ENCODE results near the gene RAB9A. TPM values are rescaled to one million over a fixed set of nuclear protein-coding genes. Genes with fewer than 3 reads are reported as not detected.
A peak's percentile ranks its signal among the peaks of the same experiment; 100 is the strongest.

The RAB9A gene
- total RNA-seq, 1 experiment from 2014 or later: 59.3 TPM

DNA sequence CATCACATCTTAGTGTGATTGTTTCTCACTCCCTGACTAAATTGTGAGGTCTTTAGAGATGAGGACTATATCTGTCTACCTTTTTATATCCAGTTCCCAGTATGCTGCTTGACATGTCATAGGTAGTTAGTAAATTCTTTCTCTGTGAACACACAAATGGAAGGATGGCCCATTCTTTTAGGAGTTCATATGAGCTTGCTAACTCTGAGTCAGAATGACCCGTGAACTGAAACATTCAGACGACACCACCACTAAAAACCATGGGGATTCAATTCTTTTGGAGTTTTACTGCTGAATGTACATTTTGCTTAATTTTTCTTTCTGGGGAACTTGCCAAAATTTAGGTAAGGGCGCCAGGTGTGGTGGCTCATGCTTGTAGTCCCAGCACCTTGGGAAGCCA, 59.6 kb downstream of the RAB9A start:
- no peak for DNase-seq
- no peaks in the 10 kb centered on the region for H4K20me1 ChIP-seq (ENCODE audit: insufficient read depth, low read depth, low read length)
- H3K9me3 ChIP-seq (ENCODE audit: low read length): no peaks in the 10 kb centered on the region
- peaks cover 24% of the 10 kb centered on the region for H3K4me1 ChIP-seq (ENCODE audit: low read length)
- no peak overlapping the region for H2AFZ ChIP-seq (ENCODE audit: low read length)
- H3K79me2 ChIP-seq (ENCODE audit: low read length): peaks cover 21% of the 10 kb centered on the region
- H3K4me3 ChIP-seq (ENCODE audit: low read length): no peak overlapping the region
- H3K9ac ChIP-seq (ENCODE audit: low read length): no peak overlapping the region
- no peak overlapping the region for H3K27ac ChIP-seq (ENCODE audit: low read length)
- H3K4me2 ChIP-seq (ENCODE audit: low read depth, low read length, poor library complexity, severe bottlenecking): no peak overlapping the region
- H3K27me3 ChIP-seq (ENCODE audit: low read length): no peaks in the 10 kb centered on the region
- H3K9me2 ChIP-seq (replicated peaks; ENCODE audit: insufficient read depth, low read length): no peaks in the 10 kb centered on the region
- H3K36me3 ChIP-seq (ENCODE audit: insufficient read depth, low read length): peaks cover 68% of the 10 kb centered on the region

DNA sequence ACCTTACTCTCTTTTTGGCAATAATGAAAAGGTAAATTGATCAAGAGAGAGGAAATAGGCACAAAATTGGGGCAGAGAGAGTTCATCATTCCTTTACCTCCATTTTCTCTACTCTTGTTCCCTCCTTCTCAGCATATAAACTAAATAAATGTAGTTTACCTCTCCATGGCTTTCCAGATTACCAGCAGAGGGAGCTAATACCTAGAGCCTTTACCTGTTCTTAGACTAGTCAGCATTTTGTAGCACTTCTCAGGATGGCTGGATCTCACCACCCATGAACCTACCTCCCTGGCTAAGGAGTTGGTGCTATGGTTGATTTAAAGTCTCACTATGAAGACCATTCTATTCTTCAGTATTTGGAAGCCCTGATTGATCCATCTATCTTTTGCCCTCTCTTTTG, 61.3 kb downstream of the RAB9A start:
- Histone ChIP-seq H3K4me1 (ENCODE audit: low read length) (peaks cover 31% of the 10 kb centered on the region), H3K27ac (ENCODE audit: low read length) (peak overlapping the region; percentile 29; the same call in 1 of the 2 replicates), H3K9ac (ENCODE audit: low read length) (no peak overlapping the region), H3K9me2 (replicated peaks; ENCODE audit: insufficient read depth, low read length) (no peaks in the 10 kb centered on the region), H3K79me2 (ENCODE audit: low read length) (peaks cover 21% of the 10 kb centered on the region), H3K36me3 (ENCODE audit: insufficient read depth, low read length) (peaks cover 57% of the 10 kb centered on the region; the same call in 1 of the 2 replicates), H3K27me3 (ENCODE audit: low read length) (no peaks in the 10 kb centered on the region), H3K9me3 (ENCODE audit: low read length) (no peaks in the 10 kb centered on the region), H2AFZ (ENCODE audit: low read length) (no peak overlapping the region), H3K4me3 (ENCODE audit: low read length) (no peak overlapping the region), H3K4me2 (ENCODE audit: low read depth, low read length, poor library complexity, severe bottlenecking) (no peak overlapping the region), H4K20me1 (ENCODE audit: insufficient read depth, low read depth, low read length) (no peaks in the 10 kb centered on the region)
- peak; percentile 86 for DNase-seq

DNA sequence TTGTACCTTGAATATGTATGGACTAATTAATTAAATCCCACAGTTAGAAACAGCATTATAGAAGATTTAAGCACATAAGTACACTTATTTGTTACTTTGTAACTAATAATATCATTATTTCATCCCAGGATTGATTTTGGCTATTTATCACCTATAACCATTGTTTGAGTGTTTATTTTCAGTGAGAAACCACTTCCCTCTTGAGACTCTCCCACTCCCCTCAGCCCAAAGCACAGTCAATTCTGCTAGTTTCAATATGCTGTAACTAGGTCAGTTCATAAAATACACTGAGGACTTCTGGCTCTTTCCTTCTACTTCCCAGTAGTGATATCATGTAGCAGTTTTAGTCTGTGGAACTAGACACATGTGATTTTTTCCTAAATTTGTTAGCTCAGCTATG, 61.9 kb downstream of the RAB9A start:
- Histone ChIP-seq H3K9me2 (replicated peaks; ENCODE audit: insufficient read depth, low read length) (no peaks in the 10 kb centered on the region), H2AFZ (ENCODE audit: low read length) (no peak overlapping the region), H3K27ac (ENCODE audit: low read length) (peak overlapping the region; percentile 29), H3K36me3 (ENCODE audit: insufficient read depth, low read length) (peaks cover 52% of the 10 kb centered on the region; the same call in 1 of the 2 replicates), H3K4me2 (ENCODE audit: low read depth, low read length, poor library complexity, severe bottlenecking) (no peak overlapping the region), H3K9ac (ENCODE audit: low read length) (no peak overlapping the region), H3K27me3 (ENCODE audit: low read length) (no peaks in the 10 kb centered on the region), H3K4me1 (ENCODE audit: low read length) (peaks cover 35% of the 10 kb centered on the region), H3K79me2 (ENCODE audit: low read length) (peaks cover 21% of the 10 kb centered on the region), H4K20me1 (ENCODE audit: insufficient read depth, low read depth, low read length) (no peaks in the 10 kb centered on the region), H3K9me3 (ENCODE audit: low read length) (no peaks in the 10 kb centered on the region), H3K4me3 (ENCODE audit: low read length) (no peak overlapping the region)
- no peak for DNase-seq

DNA sequence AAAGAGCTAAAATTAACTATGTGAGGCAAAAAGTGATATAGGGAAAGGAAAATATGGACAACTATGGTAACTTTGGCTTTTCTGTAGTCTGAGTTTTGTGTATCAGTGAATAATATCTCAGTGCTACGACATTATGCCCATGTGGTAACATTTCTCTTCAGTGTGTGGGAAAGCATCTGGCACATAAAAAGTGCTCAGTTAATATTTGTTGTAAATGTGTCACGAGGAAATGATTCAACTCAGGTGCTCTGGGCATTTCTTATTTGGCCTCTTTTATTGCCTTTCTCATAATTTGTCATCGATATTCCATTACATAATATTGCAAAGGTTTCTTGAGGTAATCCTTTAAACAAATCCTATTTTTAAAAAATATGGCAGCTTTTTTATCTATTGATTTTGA, 63.2 kb downstream of the RAB9A start:
- DNase-seq: no peak
- no peak overlapping the region for H3K9ac ChIP-seq (ENCODE audit: low read length)
- H3K4me2 ChIP-seq (ENCODE audit: low read depth, low read length, poor library complexity, severe bottlenecking): peak overlapping the region; percentile 46
- H3K9me2 ChIP-seq (replicated peaks; ENCODE audit: insufficient read depth, low read length): no peaks in the 10 kb centered on the region
- H4K20me1 ChIP-seq (ENCODE audit: insufficient read depth, low read depth, low read length): no peaks in the 10 kb centered on the region
- H3K36me3 ChIP-seq (ENCODE audit: insufficient read depth, low read length): peaks cover 38% of the 10 kb centered on the region; the same call in 1 of the 2 replicates
- no peaks in the 10 kb centered on the region for H3K9me3 ChIP-seq (ENCODE audit: low read length)
- no peaks in the 10 kb centered on the region for H3K27me3 ChIP-seq (ENCODE audit: low read length)
- H3K4me1 ChIP-seq (ENCODE audit: low read length): peaks cover 42% of the 10 kb centered on the region
- H3K79me2 ChIP-seq (ENCODE audit: low read length): peaks cover 18% of the 10 kb centered on the region
- H3K27ac ChIP-seq (ENCODE audit: low read length): peak overlapping the region; percentile 61
- no peak overlapping the region for H2AFZ ChIP-seq (ENCODE audit: low read length)
- no peak overlapping the region for H3K4me3 ChIP-seq (ENCODE audit: low read length)

- Histone ChIP-seq H3K4me1 (ENCODE audit: low read length) (peaks cover 47% of the 10 kb centered on the region), H3K27ac (ENCODE audit: low read length) (peak overlapping the region; percentile 61), H3K4me2 (ENCODE audit: low read depth, low read length, poor library complexity, severe bottlenecking) (peak overlapping the region; percentile 46), H3K9ac (ENCODE audit: low read length) (no peak overlapping the region), H3K9me2 (replicated peaks; ENCODE audit: insufficient read depth, low read length) (no peaks in the 10 kb centered on the region), H3K79me2 (ENCODE audit: low read length) (peaks cover 18% of the 10 kb centered on the region), H3K27me3 (ENCODE audit: low read length) (no peaks in the 10 kb centered on the region), H3K9me3 (ENCODE audit: low read length) (no peaks in the 10 kb centered on the region), H3K36me3 (ENCODE audit: insufficient read depth, low read length) (peaks cover 39% of the 10 kb centered on the region; the same call in 1 of the 2 replicates), H3K4me3 (ENCODE audit: low read length) (no peak overlapping the region), H2AFZ (ENCODE audit: low read length) (no peak overlapping the region), H4K20me1 (ENCODE audit: insufficient read depth, low read depth, low read length) (no peaks in the 10 kb centered on the region)
- peak; percentile 79 for DNase-seq
These were observed 63.7 kb downstream of the RAB9A start for GRCh38 chrX:13752646-13753045.

GRCh38 chrX:13754765-13755164, 65.8 kb downstream of the RAB9A start:
- H2AFZ ChIP-seq (ENCODE audit: low read length): no peak overlapping the region
- no peak overlapping the region for H3K4me3 ChIP-seq (ENCODE audit: low read length)
- peaks cover 68% of the 10 kb centered on the region for H3K4me1 ChIP-seq (ENCODE audit: low read length)
- H3K79me2 ChIP-seq (ENCODE audit: low read length): peaks cover 18% of the 10 kb centered on the region
- H3K9me2 ChIP-seq (replicated peaks; ENCODE audit: insufficient read depth, low read length): no peaks in the 10 kb centered on the region
- peaks cover 46% of the 10 kb centered on the region for H3K36me3 ChIP-seq (ENCODE audit: insufficient read depth, low read length)
- DNase-seq: no peak
- H3K9ac ChIP-seq (ENCODE audit: low read length): no peak overlapping the region
- no peaks in the 10 kb centered on the region for H3K27me3 ChIP-seq (ENCODE audit: low read length)
- no peak overlapping the region for H3K4me2 ChIP-seq (ENCODE audit: low read depth, low read length, poor library complexity, severe bottlenecking)
- peak overlapping the region; percentile 28 for H3K27ac ChIP-seq (ENCODE audit: low read length)
- H3K9me3 ChIP-seq (ENCODE audit: low read length): no peaks in the 10 kb centered on the region
- H4K20me1 ChIP-seq (ENCODE audit: insufficient read depth, low read depth, low read length): no peaks in the 10 kb centered on the region

DNA sequence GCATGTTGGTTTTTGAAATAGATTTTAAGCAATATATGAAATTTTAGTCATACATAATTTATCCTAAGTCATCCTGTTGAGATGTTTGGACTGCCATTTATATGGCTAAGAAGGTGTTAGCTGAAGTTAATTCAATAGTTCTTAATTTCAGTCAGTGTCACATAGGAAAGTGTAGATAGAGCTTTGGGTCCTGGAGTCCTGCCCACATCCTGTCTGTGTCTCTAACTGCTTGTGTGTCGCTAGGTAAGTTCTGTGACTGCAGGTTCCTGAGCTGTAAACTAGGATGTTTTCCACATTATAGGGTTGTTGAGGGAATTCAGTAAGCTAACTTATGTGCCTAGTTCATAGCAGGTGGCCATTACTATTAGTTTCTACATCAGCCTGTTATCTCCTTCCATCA, 66.3 kb downstream of the RAB9A start:
- H3K27me3 ChIP-seq (ENCODE audit: low read length): no peaks in the 10 kb centered on the region
- H3K4me2 ChIP-seq (ENCODE audit: low read depth, low read length, poor library complexity, severe bottlenecking): no peak overlapping the region
- H3K27ac ChIP-seq (ENCODE audit: low read length): peak overlapping the region; percentile 28
- H3K9ac ChIP-seq (ENCODE audit: low read length): no peak overlapping the region
- H3K4me3 ChIP-seq (ENCODE audit: low read length): no peak overlapping the region
- no peaks in the 10 kb centered on the region for H3K9me2 ChIP-seq (replicated peaks; ENCODE audit: insufficient read depth, low read length)
- no peaks in the 10 kb centered on the region for H4K20me1 ChIP-seq (ENCODE audit: insufficient read depth, low read depth, low read length)
- H3K9me3 ChIP-seq (ENCODE audit: low read length): no peaks in the 10 kb centered on the region
- peaks cover 73% of the 10 kb centered on the region for H3K4me1 ChIP-seq (ENCODE audit: low read length)
- peaks cover 48% of the 10 kb centered on the region for H3K36me3 ChIP-seq (ENCODE audit: insufficient read depth, low read length)
- no peak for DNase-seq
- peaks cover 18% of the 10 kb centered on the region for H3K79me2 ChIP-seq (ENCODE audit: low read length)
- H2AFZ ChIP-seq (ENCODE audit: low read length): no peak overlapping the region

DNA sequence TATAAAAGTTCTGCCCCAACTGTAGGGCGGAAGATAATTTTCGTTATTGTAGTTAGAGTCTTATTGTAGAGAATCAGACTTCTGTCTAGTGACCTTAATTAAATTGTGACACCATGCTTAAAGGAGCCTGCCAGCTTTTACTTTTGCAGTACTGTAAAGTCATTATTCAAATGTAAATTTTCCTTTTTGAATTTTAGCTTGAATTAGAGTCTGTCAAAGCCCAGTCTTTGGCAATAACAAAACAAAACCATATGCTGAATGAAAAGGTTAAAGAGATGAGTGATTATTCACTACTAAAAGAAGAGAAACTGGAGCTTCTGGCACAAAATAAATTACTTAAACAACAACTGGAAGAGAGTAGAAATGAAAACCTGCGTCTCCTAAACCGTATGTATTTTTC, 67.5 kb downstream of the RAB9A start:
- Histone ChIP-seq H3K9me2 (replicated peaks; ENCODE audit: insufficient read depth, low read length) (no peaks in the 10 kb centered on the region), H3K9ac (ENCODE audit: low read length) (no peak overlapping the region), H3K9me3 (ENCODE audit: low read length) (no peaks in the 10 kb centered on the region), H2AFZ (ENCODE audit: low read length) (no peak overlapping the region), H3K4me2 (ENCODE audit: low read depth, low read length, poor library complexity, severe bottlenecking) (no peak overlapping the region), H3K4me1 (ENCODE audit: low read length) (peaks cover 79% of the 10 kb centered on the region), H3K36me3 (ENCODE audit: insufficient read depth, low read length) (peaks cover 48% of the 10 kb centered on the region), H3K79me2 (ENCODE audit: low read length) (peaks cover 12% of the 10 kb centered on the region), H4K20me1 (ENCODE audit: insufficient read depth, low read depth, low read length) (no peaks in the 10 kb centered on the region), H3K27ac (ENCODE audit: low read length) (peak overlapping the region; percentile 88; the same call in 1 of the 2 replicates), H3K4me3 (ENCODE audit: low read length) (no peak overlapping the region), H3K27me3 (ENCODE audit: low read length) (no peaks in the 10 kb centered on the region)
- DNase-seq: no peak

Measured in Karpas-422 (cell line).